HUES64 (cell line): ENCODE results near the gene PCSK2.

Experiments used
- H3K27ac ChIP-seq: 2 replicates; pipeline ENCODE4 v1.7.0; 2013; ENCODE audit warnings: low read depth, low read length, inconsistent platforms
- H3K27me3 ChIP-seq: 2 replicates; pipeline ENCODE4 v1.6.1; 2013; ENCODE audit warnings: mild to moderate bottlenecking, low read length; ENCODE audit not compliant: insufficient read depth
- H3K36me3 ChIP-seq: 2 replicates; pipeline ENCODE4 v1.6.1; 2013; ENCODE audit warnings: mild to moderate bottlenecking, low read length; ENCODE audit not compliant: insufficient read depth
- H3K4me1 ChIP-seq: 2 replicates; pipeline ENCODE4 v1.6.1; 2013; ENCODE audit warnings: mild to moderate bottlenecking, low read length, moderate library complexity; ENCODE audit not compliant: insufficient read depth
- H3K4me3 ChIP-seq: 2 replicates; pipeline ENCODE4 v1.5.1; 2013; ENCODE audit warnings: mild to moderate bottlenecking, low read length, moderate library complexity
- H3K9ac ChIP-seq: 2 replicates; pipeline ENCODE4 v1.6.1; 2013; ENCODE audit warnings: mild to moderate bottlenecking, low read depth, low read length
- H3K9me3 ChIP-seq: 2 replicates; pipeline ENCODE4 v1.6.1; 2013; ENCODE audit warnings: low read depth, low read length; ENCODE audit not compliant: insufficient read depth
- WGBS: fragments of 150-250, 120-280 bp; methylation state at CpG from one replicate; pipeline ENCODE4 v1.1.7; 2013; ENCODE audit warnings: missing lambda C conversion rate; 5-methylcytosine and 5-hydroxymethylcytosine counted together

Gene PCSK2

GRCh38 chr20:17273717-17274116 lies 46.9 kb downstream of the PCSK2 start:
- no peak overlapping the region for H3K27ac ChIP-seq
- H3K9me3 ChIP-seq: no peaks in the 10 kb centered on the region
- H3K4me3 ChIP-seq: no peak overlapping the region
- no peaks in the 10 kb centered on the region for H3K4me1 ChIP-seq
- 94% methylated on average over 2 of the region's 3 CpGs for WGBS
- H3K36me3 ChIP-seq: no peaks in the 10 kb centered on the region
- H3K9ac ChIP-seq: no peak overlapping the region
- no peaks in the 10 kb centered on the region for H3K27me3 ChIP-seq

- Histone ChIP-seq H3K9ac (no peak overlapping the region), H3K36me3 (no peaks in the 10 kb centered on the region), H3K4me3 (no peak overlapping the region), H3K27me3 (no peaks in the 10 kb centered on the region), H3K9me3 (no peaks in the 10 kb centered on the region), H3K4me1 (no peaks in the 10 kb centered on the region), H3K27ac (no peak overlapping the region)
Observed at GRCh38 chr20:17276101-17276500, 49.3 kb downstream of the PCSK2 start.

DNA sequence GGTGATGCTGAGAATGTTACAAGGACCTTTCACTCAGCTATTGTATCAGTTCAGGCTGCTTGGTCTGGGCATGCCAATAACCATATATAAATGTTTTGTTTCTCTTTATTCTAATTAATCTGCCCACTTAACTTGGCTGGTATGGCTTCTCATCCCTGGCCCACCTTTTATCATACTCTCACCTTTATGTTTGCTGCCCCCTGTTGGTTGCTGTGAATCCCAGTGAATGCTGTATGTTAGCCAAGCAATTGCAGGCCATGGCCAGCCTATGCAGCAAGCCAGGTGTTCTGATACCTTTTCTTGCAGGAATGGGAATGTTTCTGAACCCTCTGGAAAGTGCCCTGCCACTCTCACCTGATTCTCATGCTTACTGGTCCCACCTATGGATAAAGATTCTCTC lies 54.6 kb downstream of the PCSK2 start:
- peaks cover 9% of the 10 kb centered on the region; the same call in 1 of the 2 replicates for H3K4me1 ChIP-seq
- no peaks in the 10 kb centered on the region for H3K36me3 ChIP-seq
- H3K9me3 ChIP-seq: no peaks in the 10 kb centered on the region
- no peak overlapping the region for H3K27ac ChIP-seq
- no peak overlapping the region for H3K4me3 ChIP-seq
- no peak overlapping the region for H3K9ac ChIP-seq
- H3K27me3 ChIP-seq: no peaks in the 10 kb centered on the region

DNA sequence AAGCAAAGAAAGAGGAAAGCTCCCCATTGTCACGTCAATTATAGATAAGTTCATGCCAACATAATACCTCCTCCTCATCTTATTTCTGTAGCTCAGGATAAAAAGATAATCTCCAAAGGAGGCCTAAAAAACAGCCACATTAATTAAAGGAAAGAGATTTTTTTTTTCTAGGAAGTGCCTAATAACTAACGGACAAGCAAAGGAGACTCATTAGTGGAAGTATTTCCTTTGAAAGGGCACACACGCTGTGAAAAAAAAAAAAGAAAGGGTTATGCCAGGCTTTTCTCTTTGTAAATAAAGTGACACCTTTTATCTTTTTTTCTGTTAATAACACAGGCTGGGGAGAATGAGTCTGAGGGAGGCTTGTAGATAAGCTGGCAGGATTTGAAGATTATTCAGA lies 55.7 kb downstream of the PCSK2 start:
- 86% methylated on average over 3 of the region's 3 CpGs for WGBS
- Histone ChIP-seq H3K4me1 (peaks cover 9% of the 10 kb centered on the region; the same call in 1 of the 2 replicates), H3K4me3 (no peak overlapping the region), H3K9ac (no peak overlapping the region), H3K9me3 (no peaks in the 10 kb centered on the region), H3K27me3 (no peaks in the 10 kb centered on the region), H3K27ac (no peak overlapping the region), H3K36me3 (no peaks in the 10 kb centered on the region)

DNA sequence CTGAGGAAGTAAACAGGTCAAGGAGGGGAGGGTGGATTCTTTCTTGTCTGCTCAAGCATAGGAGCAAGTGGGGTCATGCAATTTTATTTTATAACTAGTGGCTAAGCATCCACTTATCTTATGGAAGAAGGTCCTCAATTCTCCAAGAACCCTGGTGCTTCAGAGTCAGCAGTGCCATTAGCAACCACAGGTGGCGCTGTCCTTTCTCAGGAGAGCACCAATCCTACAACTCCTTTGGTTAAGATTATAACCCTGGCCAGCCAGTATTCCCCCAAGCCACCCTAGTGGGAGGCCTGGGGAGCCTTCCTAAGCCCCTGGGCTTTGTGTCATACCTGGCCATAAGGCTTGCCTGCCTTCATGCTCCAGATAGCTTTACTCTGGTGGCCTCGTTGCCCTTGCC lies 60.7 kb downstream of the PCSK2 start:
- no peak overlapping the region for H3K9ac ChIP-seq
- no peaks in the 10 kb centered on the region for H3K27me3 ChIP-seq
- H3K27ac ChIP-seq: no peak overlapping the region
- 96% methylated on average over 2 of the region's 2 CpGs for WGBS
- no peaks in the 10 kb centered on the region for H3K36me3 ChIP-seq
- H3K4me1 ChIP-seq: peaks cover 9% of the 10 kb centered on the region; the same call in 1 of the 2 replicates
- H3K9me3 ChIP-seq: no peaks in the 10 kb centered on the region
- H3K4me3 ChIP-seq: no peak overlapping the region

GRCh38 chr20:17287998-17288397 lies 61.2 kb downstream of the PCSK2 start:
- no peaks in the 10 kb centered on the region for H3K27me3 ChIP-seq
- no peak overlapping the region for H3K27ac ChIP-seq
- H3K9ac ChIP-seq: no peak overlapping the region
- H3K9me3 ChIP-seq: no peaks in the 10 kb centered on the region
- no peak overlapping the region for H3K4me3 ChIP-seq
- peaks cover 9% of the 10 kb centered on the region; the same call in 1 of the 2 replicates for H3K4me1 ChIP-seq
- 93% methylated on average over 3 of the region's 3 CpGs for WGBS
- no peaks in the 10 kb centered on the region for H3K36me3 ChIP-seq

- Histone ChIP-seq H3K27me3 (no peaks in the 10 kb centered on the region), H3K9ac (no peak overlapping the region), H3K27ac (no peak overlapping the region), H3K36me3 (no peaks in the 10 kb centered on the region), H3K4me3 (no peak overlapping the region), H3K4me1 (no peaks in the 10 kb centered on the region), H3K9me3 (no peaks in the 10 kb centered on the region)
- WGBS: 96% methylated on average over 3 of the region's 3 CpGs
Observed at GRCh38 chr20:17295151-17295726, 68.4 kb downstream of the PCSK2 start.

DNA sequence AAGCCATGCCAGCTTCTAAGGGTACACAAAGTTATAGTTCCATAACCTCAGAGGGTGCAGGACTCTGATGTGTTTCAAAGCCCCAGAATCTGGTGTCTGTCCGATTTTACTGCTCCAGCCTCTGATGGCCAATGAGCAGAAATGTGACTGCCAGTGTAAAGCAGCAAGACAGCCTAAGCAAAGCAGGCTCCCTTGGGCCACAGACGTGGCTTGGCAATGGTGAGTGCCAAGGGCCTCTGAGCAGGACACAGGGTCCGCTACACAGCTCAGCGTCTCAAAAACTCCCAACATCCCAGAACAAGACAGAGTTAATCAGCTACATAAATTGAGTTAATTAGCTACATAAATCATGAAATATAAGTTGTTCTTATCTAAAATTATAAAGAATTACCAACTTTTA lies 69.2 kb downstream of the PCSK2 start:
- WGBS: 94% methylated on average over 4 of the region's 4 CpGs
- H3K36me3 ChIP-seq: no peaks in the 10 kb centered on the region
- H3K9me3 ChIP-seq: no peaks in the 10 kb centered on the region
- no peak overlapping the region for H3K27ac ChIP-seq
- no peak overlapping the region for H3K4me3 ChIP-seq
- no peaks in the 10 kb centered on the region for H3K27me3 ChIP-seq
- no peak overlapping the region for H3K9ac ChIP-seq
- no peaks in the 10 kb centered on the region for H3K4me1 ChIP-seq

DNA sequence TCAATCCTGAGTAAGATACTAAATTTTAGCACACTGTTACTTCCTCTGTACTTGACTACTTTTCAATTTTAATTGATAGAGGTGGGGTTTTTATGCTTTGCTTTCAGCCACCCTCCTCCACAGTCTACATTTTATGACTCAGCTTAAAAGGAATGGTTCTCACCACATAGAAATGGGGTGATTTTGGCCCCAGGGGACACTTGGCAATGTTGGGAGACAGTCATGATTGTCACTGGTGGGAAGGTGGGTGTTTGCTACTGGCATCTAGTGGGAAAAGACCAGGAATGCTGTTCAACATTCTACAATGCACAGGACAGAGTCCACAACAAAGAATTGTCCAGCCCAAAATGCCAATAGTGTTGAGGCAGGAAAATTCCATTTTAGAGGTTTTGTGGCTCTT lies 71.3 kb downstream of the PCSK2 start:
- H3K9ac ChIP-seq: no peak overlapping the region
- no peak overlapping the region for H3K4me3 ChIP-seq
- H3K4me1 ChIP-seq: no peaks in the 10 kb centered on the region
- H3K27ac ChIP-seq: no peak overlapping the region
- no peaks in the 10 kb centered on the region for H3K27me3 ChIP-seq
- H3K9me3 ChIP-seq: no peaks in the 10 kb centered on the region
- no peaks in the 10 kb centered on the region for H3K36me3 ChIP-seq

DNA sequence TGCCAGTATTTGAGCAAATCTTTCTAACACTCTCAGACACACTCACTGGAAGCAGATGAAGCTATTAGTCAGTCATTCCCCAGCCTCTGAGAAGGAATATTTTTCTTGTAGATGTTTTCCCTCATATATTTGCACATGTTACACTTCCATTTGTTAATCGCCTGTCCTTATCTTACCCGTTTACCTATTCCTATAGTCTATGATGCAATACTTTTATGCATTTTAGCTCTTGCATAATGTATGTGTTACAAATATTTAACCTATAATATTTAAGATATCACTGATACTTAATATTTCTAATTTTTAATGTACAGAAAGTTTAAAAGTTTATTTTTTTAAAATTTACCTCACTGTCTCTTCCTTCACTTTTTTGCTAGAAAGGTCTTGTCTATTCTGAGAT lies 71.9 kb downstream of the PCSK2 start:
- no peaks in the 10 kb centered on the region for H3K9me3 ChIP-seq
- WGBS: no CpG with 5 or more reads among the region's 2 CpGs
- H3K9ac ChIP-seq: no peak overlapping the region
- H3K27ac ChIP-seq: no peak overlapping the region
- H3K27me3 ChIP-seq: no peaks in the 10 kb centered on the region
- H3K36me3 ChIP-seq: no peaks in the 10 kb centered on the region
- no peaks in the 10 kb centered on the region for H3K4me1 ChIP-seq
- no peak overlapping the region for H3K4me3 ChIP-seq

GRCh38 chr20:17300113-17300512 lies 73.3 kb downstream of the PCSK2 start:
- Histone ChIP-seq H3K36me3 (no peaks in the 10 kb centered on the region), H3K27ac (no peak overlapping the region), H3K27me3 (no peaks in the 10 kb centered on the region), H3K9ac (no peak overlapping the region), H3K9me3 (no peaks in the 10 kb centered on the region), H3K4me1 (peaks cover 9% of the 10 kb centered on the region), H3K4me3 (no peak overlapping the region)
- WGBS: 93% methylated on average over 2 of the region's 2 CpGs

- no peaks in the 10 kb centered on the region for H3K27me3 ChIP-seq
- H3K9ac ChIP-seq: no peak overlapping the region
- no peaks in the 10 kb centered on the region for H3K36me3 ChIP-seq
- H3K27ac ChIP-seq: no peak overlapping the region
- WGBS: 18% methylated on average over 2 of the region's 3 CpGs
- no peak overlapping the region for H3K4me3 ChIP-seq
- H3K4me1 ChIP-seq: peaks cover 12% of the 10 kb centered on the region
- no peaks in the 10 kb centered on the region for H3K9me3 ChIP-seq
Observed at GRCh38 chr20:17304774-17305173, 77.9 kb downstream of the PCSK2 start.
